HG03469 (cell line): Measurements from ENCODE around the gene PCDHAC2.

ENCODE experiments used
- ATAC-seq: cut with Tn5 transposase; IDR thresholded peaks from one replicate; pipeline ENCODE4 v1.9.1; 2021; ENCODE audit warnings: mild to moderate bottlenecking, moderate library complexity, moderate number of reproducible peaks; ENCODE audit not compliant: unreplicated experiment

The PCDHAC2 gene, protein sequence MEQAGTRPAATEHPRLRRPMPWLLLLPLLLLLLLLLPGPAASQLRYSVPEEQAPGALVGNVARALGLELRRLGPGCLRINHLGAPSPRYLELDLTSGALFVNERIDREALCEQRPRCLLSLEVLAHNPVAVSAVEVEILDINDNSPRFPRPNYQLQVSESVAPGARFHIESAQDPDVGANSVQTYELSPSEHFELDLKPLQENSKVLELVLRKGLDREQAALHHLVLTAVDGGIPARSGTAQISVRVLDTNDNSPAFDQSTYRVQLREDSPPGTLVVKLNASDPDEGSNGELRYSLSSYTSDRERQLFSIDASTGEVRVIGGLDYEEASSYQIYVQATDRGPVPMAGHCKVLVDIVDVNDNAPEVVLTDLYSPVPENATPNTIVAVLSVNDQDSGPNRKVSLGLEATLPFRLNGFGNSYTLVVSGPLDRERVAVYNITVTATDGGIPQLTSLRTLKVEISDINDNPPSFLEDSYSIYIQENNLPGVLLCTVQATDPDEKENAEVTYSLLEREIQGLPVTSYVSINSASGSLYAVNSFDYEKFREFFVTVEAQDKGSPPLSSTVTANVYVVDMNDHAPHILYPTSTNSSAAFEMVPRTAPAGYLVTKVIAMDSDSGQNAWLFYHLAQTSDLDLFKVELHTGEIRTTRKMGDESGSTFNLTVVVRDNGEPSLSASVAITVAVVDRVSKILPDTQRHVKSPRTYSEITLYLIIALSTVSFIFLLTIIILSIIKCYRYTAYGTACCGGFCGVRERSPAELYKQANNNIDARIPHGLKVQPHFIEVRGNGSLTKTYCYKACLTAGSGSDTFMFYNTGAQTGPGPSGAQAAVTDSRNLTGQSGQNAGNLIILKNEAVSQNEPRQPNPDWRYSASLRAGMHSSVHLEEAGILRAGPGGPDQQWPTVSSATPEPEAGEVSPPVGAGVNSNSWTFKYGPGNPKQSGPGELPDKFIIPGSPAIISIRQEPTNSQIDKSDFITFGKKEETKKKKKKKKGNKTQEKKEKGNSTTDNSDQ

GRCh38 chr5:140966293-140967225, at the start of gene PCDHAC2:
Gene PCDHAC2 (plus strand): TSS chr5:140966476. CDS start chr5:140966767, 291 bp downstream.
- ATAC-seq: no peak

- ATAC-seq: no peak
Observed at GRCh38 chr5:140923601-140924000, 42.7 kb upstream of the PCDHAC2 start.

DNA sequence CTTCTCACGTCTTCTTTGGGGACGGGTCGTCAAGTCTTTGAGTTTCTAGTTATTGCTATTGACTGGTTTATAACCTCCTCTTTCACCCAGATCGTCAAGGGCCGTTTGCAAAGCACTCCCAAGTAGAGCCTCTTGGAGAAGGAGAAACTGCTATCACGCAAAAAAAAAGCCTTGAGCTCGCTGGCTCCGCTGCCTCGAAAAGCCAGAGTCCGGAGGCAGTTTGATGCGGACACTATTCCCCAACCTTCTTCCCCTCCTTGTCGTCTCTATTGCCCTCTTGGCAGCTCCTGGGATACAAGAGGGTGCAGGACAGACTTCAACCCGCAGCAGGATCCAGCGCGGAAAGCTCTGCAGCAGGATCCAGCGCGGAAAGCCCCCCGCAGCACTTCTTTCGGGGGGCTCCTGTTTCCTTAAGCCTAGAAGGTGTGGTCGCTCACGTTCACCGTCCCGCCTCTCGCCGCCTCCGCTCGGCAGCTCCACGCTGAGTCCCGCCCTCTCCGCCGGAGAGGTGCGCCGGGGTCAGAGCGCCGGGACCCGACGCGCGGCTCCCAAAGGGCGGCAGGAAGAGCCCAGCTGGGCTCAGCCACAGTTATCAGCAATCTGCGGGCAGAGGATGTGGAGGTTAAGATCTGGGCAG, 40.4 kb upstream of the PCDHAC2 start, which contains the start of gene PCDHAC1:
Gene PCDHAC1 (plus strand): TSS at position 494 of the 637 bp plus-strand sequence. CDS start 594 bp downstream, outside the sequence.
- ATAC-seq: no peak

DNA sequence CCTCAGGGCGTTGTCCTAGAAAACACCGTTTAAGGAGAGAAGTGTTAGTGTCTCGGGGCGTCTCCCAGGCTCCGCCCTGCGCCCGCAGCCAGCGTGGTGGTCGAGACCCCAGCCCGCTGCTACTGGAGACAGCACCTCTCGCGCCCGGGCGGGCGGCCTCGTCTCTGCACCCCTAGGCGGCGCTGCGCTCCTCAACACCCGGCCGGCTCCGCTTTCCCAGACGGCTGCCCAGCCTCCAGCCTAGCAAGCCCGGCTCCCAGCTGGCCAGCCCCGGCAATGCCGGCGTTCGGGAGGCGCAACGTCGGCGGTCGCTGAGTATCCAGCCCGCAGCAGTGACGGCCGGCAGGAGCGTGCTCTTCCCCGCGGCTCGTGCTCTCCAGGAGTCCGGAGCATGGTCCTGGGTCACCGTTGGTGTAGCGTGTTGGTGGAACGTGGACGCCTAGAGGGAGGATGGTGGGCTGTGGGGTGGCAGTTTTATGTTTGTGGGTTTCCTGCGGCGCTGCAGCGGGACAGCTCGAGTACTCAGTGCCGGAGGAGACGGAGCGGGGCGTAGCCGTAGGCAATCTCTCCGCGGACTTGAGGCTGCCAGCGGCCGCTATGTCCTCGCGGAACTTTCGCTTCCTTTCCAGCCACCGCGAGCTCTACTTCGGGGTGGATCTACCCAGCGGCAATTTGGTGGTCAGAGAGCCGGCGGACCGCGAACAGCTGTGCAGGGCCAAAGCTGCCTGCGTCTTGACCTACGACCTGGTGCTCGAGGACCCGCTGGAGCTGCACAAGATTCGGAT, 39.6 kb upstream of the PCDHAC2 start:
- no peak for ATAC-seq

DNA sequence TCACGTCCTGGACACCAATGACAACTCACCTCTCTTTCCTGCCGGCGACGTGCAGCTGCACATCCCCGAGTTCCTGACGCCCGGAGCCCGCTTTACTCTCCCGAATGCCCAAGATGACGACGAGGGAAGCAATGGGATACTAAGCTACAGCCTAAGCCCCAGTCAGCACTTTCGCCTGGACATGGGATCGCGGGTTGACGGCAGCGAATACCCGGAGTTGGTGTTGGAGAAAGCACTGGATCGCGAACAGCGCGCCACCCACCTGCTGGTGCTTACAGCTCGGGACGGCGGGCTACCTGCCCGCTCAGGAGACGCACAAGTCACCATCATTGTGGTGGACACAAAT, 39.1 kb upstream of the PCDHAC2 start:
- ATAC-seq: no peak

GRCh38 chr5:140934964-140935606, 31.2 kb upstream of the PCDHAC2 start:
- ATAC-seq: no peak

- no peak for ATAC-seq
Observed at GRCh38 chr5:140946578-140946977, 19.7 kb upstream of the PCDHAC2 start.

- ATAC-seq: no peak
Observed at GRCh38 chr5:140951636-140952035, 14.6 kb upstream of the PCDHAC2 start.

GRCh38 chr5:140953234-140953633, 13.0 kb upstream of the PCDHAC2 start:
- no peak for ATAC-seq

DNA sequence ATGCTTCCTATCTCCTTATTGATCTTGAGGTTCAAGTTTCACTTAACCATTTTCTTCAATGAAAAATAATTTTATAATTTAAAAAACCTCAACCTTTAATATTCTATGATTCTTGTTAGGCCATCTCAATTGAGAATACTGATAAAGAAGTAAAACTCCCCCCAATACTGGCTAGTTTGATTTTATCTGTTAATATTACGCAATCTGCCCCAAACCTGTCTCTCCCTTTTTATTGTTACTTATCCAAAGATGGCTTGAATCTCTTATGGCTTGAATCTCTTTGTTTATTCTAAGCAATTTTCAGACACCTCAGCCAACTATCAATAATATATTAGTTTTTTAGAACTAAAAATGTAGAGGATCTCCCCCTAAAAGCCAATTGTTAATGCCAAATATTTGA, 4.1 kb upstream of the PCDHAC2 start:
- ATAC-seq: no peak

DNA sequence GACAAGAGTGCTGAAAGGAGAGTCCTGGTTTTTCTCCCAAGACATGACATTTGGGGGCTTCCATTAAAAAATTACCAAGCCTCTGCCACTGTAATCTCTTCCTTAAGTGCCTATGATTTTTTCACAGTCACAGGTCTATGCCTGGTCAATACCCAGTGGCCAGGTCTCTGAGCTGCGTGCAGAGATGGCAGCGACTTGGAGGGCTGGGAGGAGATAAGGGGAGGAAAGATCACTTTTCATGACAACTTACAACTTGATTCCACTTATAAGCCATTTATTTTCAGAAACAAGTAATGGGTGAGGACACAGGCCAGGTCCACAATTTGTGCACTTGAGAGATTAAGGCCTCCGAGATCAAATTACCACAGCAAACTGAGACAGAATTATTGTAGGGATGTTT, 1.9 kb upstream of the PCDHAC2 start:
- no peak for ATAC-seq

GRCh38 chr5:140965905-140966292, 377 bp upstream of the PCDHAC2 start:
- no peak for ATAC-seq

DNA sequence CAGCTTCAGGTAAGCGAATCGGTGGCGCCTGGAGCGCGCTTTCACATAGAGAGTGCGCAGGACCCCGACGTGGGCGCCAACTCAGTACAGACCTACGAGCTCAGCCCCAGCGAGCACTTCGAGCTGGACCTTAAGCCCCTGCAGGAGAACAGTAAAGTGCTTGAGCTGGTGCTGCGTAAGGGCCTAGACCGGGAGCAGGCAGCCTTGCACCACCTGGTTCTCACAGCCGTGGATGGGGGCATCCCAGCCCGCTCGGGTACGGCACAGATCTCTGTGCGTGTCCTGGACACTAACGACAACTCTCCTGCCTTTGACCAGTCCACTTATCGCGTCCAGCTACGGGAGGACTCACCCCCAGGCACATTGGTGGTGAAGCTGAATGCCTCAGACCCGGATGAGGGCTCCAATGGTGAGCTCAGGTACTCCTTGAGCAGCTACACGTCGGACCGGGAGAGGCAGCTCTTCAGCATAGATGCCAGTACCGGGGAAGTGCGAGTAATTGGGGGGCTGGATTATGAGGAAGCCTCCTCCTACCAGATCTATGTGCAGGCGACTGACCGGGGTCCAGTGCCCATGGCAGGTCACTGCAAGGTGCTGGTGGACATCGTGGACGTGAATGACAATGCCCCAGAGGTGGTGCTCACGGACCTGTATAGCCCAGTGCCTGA, 1.1 kb downstream of the PCDHAC2 start:
- no peak for ATAC-seq

- ATAC-seq: no peak
Observed at GRCh38 chr5:140969880-140970279, 3.6 kb downstream of the PCDHAC2 start.

DNA sequence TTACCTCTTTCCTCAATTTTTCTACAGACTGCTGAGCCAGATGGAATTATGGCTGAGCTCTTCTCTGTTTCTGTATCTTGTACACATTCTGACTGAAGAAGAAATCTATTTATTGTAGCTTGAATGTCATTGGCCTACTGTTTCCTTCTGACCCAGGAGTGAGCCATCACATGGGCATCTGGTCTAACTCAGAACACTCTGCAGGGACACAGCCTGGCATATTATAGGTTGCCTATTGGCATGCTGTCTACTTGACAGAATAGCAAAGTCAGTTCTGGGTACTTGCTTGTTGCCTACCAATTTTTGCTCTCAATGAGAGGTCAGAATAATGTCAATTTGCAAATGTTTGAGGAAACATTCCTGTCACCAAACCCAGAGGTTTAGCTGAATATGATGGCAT, 7.3 kb downstream of the PCDHAC2 start:
- no peak for ATAC-seq

DNA sequence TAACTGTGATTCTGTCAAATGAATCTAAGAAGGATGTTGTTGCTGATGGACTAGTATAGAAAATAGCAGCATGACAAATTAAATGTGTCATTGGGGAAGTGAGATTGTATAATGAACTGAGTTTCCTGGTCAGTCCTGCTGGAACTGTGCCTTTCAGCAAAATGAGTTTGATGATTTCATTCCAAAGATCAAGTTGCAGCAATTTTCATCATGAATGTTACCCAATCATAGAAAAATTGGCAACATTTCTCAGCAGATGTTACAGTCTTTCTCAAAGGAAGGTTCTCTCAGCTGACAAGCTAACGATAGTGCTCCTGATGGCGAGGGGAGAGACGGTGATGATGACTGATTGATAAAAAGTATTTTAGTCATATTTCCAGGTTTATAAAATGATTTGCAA, 10.7 kb downstream of the PCDHAC2 start:
- no peak for ATAC-seq

GRCh38 chr5:140978260-140978659, 12.0 kb downstream of the PCDHAC2 start:
- no peak for ATAC-seq

- ATAC-seq: no peak
Observed at GRCh38 chr5:140978983-140979382, 12.7 kb downstream of the PCDHAC2 start.
